Activated CD4-positive, alpha-beta T cell treated with anti-CD3 and anti-CD28 coated beads, Interleukin-2, amount 50 U/mL, for 24 hours (primary cell): ENCODE measurements around the gene OR9Q1.
"Not testable (repeated sequence)": the region's sequence is repeated elsewhere in the genome, so short reads cannot be mapped to it uniquely, and the experiment has no call there.

Experiments used
- DNase-seq, 2 donors: peaks; one replicate each; pipeline ENCODE4 v3.0.0-alpha.2; 2020; ENCODE audit warnings: low read depth in 1 of 2, low spot score in 1 of 2

OR9Q1 gene

GRCh38 chr11:58023435-58023931, at the start of gene OR9Q1:
OR9Q1 (plus strand) TSS chr11:58023881; CDS start chr11:58179445, 155,564 bp downstream.
- DNase-seq = no peak

GRCh38 chr11:57974132-57974531, 49.5 kb upstream of the OR9Q1 start:
- no peak for DNase-seq

- no peak for DNase-seq
These were observed 48.7 kb upstream of the OR9Q1 start for GRCh38 chr11:57974848-57975601.

- no peak for DNase-seq
These were observed 46.0 kb upstream of the OR9Q1 start for GRCh38 chr11:57977709-57978108.

GRCh38 chr11:57978686-57979531, 44.8 kb upstream of the OR9Q1 start:
- DNase-seq = no peak

GRCh38 chr11:57979532-57980079, 44.1 kb upstream of the OR9Q1 start:
- no peak for DNase-seq

- no peak for DNase-seq
These were observed 43.5 kb upstream of the OR9Q1 start for GRCh38 chr11:57980201-57980600.

GRCh38 chr11:57981536-57981935, 42.1 kb upstream of the OR9Q1 start:
- no peak for DNase-seq

- no peak for DNase-seq
These were observed 40.9 kb upstream of the OR9Q1 start for GRCh38 chr11:57982776-57983175.

- DNase-seq = no peak
These were observed 40.5 kb upstream of the OR9Q1 start for GRCh38 chr11:57983191-57983590.

- not testable (repeated sequence) for DNase-seq
These were observed 24.2 kb upstream of the OR9Q1 start for GRCh38 chr11:57999523-57999922.

- not testable (repeated sequence) for DNase-seq
These were observed 23.7 kb upstream of the OR9Q1 start for GRCh38 chr11:58000021-58000420.

- DNase-seq = no peak
These were observed 23.0 kb upstream of the OR9Q1 start for GRCh38 chr11:58000699-58001098.

GRCh38 chr11:58003036-58003435, 20.6 kb upstream of the OR9Q1 start:
- DNase-seq = no peak

GRCh38 chr11:58003591-58003990, 20.1 kb upstream of the OR9Q1 start:
- DNase-seq = no peak

GRCh38 chr11:58004664-58005063, 19.0 kb upstream of the OR9Q1 start:
- DNase-seq = no peak

- no peak for DNase-seq
These were observed 16.7 kb upstream of the OR9Q1 start for GRCh38 chr11:58006940-58007339.

GRCh38 chr11:58011771-58012170, 11.9 kb upstream of the OR9Q1 start:
- no peak for DNase-seq

GRCh38 chr11:58024601-58025091, 965 bp downstream of the OR9Q1 start:
- no peak for DNase-seq

- DNase-seq = no peak
These were observed 3.7 kb downstream of the OR9Q1 start for GRCh38 chr11:58027341-58027740.

GRCh38 chr11:58028687-58029411, 5.2 kb downstream of the OR9Q1 start:
- DNase-seq = no peak
